HG03060 (cell line): ENCODE results near the gene ALDH3B2.
"Not testable (repeated sequence)": the region's sequence is repeated elsewhere in the genome, so short reads cannot be mapped to it uniquely, and the experiment has no call there.

ENCODE experiments used
- ATAC-seq: cut with Tn5 transposase; IDR thresholded peaks from one replicate; pipeline ENCODE4 v1.9.1; 2021; ENCODE audit warnings: low read depth, moderate number of reproducible peaks; ENCODE audit not compliant: unreplicated experiment

ALDH3B2 gene

DNA sequence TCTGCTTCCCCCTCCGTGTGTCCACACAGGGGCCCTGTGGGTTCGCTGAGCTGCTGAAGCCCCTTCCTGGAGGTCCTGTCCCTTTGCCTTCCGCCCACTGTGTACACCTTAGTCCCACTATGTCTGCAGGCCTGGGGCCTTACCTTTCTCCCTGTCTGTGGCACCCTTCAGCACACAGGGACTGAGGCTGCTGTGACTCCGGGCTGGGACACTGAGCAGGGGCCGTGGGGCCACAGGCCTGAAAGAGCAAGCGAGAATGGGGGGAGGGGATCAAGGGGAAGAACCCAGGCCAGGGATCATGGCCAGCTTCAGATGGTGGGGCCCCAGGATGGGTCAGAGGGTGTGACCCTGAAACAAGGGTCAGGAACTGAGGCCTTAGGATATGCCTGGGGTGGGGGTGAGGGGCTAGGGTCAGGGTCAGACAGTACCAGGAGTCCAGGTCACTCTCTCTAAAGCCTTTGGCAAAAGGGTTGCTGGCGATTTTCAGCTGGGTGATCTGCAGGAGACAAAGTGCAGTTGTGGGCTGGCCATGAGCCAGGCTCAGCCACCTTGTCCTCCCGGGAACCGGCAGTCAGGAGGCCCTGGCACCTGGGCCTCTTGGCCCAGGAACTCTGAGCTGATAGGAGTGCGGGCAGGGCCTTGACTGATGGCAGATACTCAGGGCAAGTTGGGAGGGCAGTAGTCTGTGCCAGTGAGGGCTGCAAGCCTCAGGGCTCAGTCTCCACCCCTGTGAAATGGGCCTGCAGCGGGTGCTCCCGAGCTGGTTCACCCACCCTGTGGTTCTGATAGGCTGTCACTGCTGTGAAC is 42.0 kb downstream of the ALDH3B2 start:
- ATAC-seq = no peak

DNA sequence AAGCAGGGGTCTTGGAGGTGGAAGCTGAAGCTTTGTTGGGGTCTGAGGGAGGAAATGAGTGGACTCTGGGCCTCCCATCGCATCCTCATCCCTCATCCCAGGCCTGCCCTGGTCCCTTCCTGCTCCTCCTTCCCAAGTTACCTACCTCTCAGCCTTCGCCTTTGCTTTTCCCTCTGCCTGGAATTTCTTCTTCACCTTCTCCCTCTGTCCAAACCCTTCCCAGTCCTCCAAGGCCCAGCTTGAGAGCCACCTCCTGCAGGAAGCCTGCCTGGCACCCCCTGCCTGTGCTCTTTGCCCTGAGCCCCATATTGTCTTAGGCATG is 42.6 kb downstream of the ALDH3B2 start:
- no peak for ATAC-seq

DNA sequence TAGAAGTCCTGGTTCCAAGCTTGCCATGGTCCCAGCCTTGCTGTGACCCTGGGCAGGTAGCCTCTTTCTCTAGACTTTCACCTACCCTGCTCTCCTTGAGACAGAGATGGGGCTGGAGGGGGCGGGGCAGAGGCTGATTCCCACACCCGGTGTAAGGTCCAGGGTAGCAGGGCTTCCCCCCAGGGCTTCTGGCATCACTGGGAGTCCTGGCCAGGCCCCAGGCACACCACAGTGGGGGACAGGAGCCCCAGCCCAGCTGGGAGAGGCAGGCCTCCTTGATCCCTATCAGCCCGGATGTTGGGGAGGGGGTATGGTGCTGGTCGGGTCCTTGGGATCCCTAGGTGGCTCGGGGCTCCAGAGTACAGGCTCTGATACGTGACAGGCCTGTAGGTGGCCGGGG is 43.0 kb downstream of the ALDH3B2 start:
- ATAC-seq = no peak

DNA sequence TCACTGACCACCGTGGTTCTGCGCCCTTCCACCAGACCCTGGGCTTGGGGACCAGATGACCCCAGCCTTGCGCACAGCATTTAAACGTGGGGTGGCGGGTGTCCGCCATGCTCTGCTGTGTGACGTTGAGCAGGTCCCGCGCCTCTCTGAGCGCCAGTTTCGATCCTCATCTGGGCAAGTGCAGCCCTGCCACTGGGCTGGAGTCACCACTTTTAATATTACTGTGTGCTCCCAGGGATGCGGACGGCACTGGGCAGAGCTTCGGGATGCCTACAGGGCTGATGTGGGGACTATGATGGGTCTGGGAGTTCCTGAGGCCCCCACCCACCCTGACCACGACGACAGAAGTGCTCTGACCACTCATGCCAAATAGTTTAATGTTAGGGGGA is 43.5 kb downstream of the ALDH3B2 start:
- no peak for ATAC-seq

DNA sequence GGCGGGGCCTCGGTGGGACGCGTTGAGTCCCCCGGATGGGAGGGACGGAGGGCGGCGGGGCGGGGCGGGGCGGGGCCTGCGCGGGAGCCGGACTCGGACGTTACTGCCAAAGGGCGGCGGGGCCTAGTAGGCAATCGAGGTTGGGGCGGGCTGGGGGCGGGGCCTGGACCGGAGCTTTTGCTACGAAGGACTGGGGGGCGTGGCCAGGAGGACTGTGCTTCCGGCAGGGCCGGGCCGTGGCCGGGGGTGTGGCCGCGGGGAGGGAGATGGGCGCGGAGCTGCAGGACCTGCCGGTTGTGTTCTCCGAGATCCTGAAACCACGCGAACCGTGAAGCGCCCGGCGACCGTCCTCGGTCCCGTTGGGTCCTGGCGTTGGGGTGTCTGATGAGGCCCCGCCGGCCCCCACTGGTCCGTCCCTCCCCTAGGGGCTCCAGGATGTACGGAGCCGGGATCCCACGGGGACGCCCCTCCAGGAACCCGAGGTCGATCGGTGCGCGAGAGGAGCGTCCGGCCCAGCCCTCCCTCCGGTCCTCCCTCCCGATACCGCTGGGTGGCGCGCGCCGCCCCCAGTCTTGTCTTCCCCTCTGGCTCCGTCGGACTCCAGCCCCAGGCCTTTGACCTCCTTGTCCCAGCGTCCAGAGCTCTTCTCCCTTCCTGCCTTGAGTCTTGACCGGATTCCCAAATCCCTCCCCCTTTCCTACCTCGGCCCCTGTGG is 44.0 kb downstream of the ALDH3B2 start:
- peak; percentile 40 for ATAC-seq

DNA sequence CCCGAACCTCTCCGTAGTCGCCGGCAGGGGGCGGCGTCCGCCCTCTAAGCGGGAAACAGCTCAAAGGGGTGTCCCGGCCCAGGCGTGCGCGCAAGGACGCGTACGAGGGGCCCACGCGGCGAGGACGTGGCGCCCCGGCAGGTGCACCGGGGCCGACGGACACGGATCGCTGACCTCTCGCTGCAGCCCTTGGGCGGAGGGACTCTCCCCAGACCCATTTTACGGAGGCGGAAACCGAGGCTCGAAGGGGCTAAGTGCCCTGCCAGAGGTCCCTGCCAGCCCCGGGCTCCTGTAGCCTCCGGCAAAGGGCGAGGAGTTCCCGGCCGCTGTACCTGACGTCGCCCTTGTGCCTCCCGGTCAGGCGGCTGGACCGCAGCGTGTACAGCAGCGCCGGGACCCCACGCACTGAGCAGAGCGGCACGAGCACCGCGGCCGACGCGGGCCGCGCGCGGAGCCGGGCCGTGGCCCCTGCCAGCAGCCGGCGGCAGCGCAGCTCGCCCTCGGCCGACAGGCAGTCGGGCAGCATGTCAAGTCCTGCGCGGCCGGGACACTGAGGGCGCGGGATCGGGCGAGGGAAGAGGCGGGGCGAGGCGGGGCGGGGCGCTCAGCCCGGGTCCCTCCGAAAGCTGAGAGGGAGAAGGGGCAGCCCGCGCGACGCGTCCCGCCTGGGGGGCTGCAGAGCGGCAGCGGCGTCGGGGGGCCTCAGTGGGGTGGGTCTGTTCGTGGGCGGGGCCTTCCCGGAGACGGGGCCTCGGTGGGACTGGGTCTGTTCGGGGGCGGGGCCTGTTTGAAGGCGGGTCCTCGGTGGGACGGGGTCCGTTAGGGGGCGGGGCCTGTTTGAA is 44.8 kb downstream of the ALDH3B2 start, which contains the start of gene NUDT8:
TSS of gene NUDT8 (minus strand) at position 552 of the 842 bp plus-strand sequence. CDS start at position 526, 26 bp downstream.
- ATAC-seq = peak; percentile 37

DNA sequence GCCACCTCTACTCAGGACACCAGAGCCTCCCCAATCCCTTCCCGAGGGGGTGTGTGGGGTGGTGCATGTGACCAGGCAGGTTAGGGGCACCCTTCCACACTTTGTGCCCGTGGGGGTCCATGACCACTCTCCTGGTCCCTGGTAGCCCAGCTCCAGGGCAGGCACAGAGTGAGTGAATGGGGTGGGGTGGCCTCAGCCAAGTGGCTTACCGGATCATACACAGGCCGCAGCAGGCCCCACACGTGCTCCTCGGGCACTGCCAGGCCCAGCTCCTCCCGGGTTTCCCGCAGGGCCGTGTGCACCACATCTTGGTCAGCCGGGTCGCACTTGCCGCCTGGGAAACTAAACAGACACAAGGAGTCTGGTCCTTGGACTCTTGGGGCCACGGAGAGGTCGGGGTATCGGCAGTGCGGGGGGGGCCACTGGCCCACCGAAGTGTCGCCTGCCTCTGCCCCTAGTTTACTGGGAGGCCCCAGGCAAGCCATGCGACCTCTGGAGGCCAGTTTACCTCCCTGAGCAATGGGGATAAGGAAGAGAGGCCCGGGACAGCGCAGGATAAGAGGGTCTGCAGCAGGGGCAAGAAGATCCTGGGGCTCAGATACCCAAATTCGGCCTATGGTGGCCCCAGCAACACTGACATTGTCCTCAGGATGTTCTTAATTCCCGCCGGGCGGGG is 45.6 kb downstream of the ALDH3B2 start:
- no peak for ATAC-seq

DNA sequence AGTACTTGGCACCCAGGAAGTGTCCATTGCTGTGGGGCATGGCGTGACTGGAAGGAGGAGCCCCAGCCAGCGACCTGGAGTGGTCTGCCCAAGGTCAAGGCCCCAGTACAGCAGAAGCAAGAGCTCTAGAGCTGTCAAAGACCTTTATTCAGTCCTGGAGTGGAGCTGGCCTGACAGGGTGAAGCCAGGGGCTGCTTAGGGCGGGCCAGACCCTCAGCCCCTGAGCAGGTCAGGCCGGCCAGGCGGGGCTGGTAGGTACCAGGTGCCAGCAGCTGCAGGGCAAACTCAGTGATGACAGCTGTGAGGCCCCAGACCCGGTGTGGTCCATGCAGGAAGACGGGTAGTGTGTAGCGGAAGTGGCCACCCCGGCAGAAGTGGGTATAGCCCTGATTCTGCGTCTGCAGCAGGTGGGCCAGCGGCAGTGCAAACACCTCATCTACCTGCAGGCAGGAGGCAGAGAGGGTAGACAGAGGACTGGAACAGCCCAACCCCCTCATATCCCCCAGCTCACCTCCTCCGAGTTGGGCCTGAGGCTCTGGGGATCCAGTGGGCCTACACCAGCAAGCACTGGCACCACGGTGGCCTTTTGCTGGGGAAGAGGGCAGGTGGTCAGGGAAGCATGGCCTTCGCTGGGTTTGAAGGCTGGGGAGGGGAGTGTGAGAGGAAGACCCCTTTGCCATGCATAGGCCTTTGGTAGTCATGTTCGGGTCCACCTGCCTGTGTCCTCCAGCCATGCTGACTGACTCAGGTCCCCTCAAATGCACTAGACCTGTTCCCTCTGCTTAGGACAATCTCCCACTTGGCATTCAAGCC is 46.4 kb downstream of the ALDH3B2 start:
- no peak for ATAC-seq

DNA sequence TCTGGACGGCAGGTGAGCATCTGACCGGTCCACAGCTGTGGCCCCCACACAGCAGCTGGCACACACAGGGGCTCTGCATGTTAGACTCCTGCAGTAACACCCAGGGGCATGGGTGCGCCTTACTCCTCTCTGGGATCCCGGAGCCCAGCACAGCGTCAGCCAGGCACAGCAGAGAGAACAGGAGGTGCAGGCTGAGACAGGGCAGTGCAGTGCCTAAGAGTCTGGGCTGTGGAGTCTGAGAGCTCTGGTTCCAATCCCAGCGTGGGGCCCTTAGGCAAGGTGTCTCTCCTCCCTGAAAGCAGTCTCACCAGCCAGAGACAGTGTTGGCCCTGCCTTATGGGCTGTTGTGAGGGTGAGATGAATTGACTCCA is 47.0 kb downstream of the ALDH3B2 start:
- no peak for ATAC-seq

DNA sequence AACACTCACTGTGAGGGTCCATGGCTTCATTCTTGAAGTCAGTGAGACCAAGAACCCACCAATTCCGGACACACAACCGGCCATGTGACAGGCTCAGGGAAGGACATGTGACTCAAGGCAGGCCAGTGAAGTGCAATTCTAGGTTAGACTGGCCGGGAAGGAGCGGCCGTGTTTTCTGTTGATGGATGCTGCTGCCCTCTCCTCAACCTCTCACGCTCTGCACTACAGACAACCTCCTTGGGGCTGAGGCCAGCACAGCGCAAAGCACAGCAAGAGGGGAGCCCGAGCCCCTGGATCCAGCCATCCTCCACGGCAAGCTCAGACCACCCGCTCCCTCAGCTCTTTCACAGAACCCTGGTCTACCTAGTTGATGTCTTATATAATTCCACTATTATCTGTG is 47.5 kb downstream of the ALDH3B2 start:
- ATAC-seq = no peak

DNA sequence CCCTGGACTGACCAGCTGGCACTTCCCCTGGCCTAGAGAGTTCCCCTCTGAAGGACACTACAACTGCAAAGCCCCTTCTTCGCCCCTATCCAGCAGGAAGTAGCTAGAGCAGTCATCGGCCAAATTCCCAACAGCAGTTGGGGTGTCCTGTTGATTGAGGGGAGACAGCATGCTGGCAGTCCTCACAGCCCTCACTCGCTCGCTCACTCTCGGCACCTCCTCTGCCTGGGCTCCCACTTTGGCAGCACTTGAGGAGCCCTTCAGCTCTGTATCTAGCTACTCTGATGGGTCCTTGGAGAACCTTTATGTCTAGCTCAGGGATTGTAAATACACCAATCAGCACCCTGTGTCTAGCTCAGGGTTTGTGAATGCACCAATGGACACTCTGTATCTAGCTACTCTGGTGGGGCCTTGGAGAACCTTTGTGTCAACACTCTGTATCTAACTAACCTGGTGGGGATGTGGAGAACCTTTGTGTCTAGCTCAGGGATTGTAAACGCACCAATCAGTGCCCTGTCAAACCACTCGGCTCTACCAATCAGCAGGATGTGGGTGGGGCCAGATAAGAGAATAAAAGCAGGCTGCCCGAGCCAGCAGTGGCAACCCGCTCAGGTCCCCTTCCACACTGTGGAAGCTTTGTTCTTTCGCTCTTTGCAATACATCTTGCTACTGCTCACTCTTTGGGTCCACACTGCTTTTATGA is 48.1 kb downstream of the ALDH3B2 start:
- not testable (repeated sequence) for ATAC-seq

DNA sequence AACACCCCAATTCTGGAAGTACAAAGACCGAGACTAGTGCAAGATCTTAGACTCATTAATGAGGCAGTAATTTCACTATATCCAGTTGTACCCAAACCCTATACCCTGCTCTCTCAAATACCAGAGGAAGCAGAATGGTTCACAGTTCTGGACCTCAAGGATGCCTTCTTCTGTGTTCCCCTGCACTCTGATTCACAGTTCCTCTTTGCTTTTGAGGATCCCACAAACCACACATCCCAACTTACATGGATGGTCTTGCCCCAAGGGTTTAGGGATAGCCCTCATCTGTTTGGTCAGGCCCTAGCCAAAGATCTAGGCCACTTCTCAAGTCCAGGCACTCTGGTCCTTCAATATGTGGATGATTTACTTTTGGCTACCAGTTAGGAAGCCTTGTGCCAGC is 50.6 kb downstream of the ALDH3B2 start:
- ATAC-seq = not testable (repeated sequence)

DNA sequence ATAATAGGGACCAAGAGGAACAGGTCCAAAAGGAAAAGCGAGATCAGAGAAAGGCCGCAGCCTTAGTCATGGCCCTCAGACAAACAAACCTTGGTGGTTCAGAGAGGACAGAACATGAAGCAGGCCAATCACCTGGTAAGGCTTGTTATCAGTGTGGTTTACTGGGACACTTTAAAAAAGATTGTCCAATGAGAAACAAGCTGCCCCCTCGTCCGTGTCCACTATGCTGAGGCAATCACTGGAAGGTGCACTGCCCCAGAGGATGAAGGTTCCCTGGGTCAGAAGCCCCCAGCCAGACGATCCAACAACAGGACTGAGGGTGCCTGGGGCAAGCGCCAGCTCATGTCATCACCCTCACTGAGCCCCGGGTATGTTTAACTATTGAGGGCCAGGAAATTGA is 51.5 kb downstream of the ALDH3B2 start:
- ATAC-seq = not testable (repeated sequence)

DNA sequence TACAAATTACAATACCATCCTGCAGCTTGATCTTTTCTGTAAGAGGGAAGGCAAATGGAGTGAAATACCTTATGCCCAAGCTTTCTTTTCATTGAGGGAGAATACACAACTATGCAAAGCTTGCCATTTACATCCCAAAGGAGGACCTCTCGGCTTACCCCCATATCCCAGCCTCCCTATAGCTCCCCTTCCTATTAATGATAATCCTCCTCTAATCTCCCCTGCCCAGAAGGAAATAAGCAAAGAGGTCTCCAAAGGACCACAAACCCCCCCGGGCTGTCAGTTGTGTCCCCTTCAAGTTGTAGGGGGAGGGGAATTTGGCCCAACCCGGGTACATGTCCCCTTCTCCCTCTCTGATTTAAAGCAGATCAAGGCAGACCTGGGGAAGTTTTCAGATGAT is 52.5 kb downstream of the ALDH3B2 start:
- ATAC-seq = not testable (repeated sequence)

DNA sequence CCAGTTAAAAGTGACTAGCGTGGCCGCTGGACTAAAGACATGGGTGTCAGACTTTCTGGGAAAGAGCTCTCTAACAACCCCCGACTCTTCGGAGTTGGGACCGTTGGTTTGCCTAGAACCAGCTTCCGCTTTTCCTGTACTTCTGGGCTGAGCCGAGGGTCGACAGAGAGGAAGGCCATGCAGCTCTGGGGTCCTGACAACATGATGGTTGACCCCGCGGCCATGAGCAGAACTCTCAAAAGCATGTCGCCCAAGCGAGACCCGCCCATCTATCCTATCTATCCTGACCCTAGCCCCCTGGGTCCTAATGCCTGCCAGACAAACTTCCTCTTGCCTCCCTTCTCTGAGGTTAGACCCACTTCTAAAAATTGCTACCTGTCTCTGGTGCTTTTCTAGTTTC is 53.8 kb downstream of the ALDH3B2 start:
- ATAC-seq = not testable (repeated sequence)

DNA sequence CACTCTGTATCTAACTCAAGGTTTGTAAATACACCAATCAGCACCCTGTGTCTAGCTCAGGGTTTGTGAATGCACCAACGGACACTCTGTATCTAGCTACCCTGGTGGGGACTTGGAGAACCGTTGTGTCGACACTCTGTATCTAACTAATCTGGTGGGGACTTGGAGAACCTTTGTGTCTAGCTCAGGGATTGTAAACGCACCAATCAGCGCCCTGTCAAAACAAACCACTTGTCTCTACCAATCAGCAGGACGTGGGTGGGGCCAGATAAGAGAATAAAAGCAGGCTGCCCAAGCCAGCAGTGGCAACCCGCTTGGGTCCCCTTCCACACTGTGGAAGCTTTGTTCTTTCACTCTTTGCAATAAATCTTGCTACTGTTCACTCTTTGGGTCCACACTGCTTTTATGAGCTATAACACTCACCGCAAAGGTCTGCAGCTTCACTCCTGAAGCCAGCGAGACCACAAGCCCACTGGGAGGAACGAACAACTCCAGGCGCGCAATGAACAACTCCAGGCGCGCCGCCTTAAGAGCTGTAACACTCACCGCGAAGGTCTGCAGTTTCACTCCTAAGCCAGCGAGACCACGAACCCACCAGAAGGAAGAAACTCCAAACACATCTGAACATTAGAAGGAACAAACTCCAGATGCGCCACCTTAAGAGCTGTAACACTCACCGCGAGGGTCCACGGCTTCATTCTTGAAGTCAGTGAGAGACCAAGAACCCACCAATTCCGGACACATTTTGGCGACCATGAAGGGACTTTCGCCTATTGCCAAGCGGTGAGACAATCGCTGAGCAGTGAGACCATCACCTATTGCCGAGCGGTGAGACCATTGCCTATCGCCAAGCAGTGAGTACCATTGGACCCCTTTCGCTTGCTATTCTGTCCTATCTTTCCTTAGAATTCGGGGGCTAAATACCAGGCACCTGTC is 54.5 kb downstream of the ALDH3B2 start:
- not testable (repeated sequence) for ATAC-seq

DNA sequence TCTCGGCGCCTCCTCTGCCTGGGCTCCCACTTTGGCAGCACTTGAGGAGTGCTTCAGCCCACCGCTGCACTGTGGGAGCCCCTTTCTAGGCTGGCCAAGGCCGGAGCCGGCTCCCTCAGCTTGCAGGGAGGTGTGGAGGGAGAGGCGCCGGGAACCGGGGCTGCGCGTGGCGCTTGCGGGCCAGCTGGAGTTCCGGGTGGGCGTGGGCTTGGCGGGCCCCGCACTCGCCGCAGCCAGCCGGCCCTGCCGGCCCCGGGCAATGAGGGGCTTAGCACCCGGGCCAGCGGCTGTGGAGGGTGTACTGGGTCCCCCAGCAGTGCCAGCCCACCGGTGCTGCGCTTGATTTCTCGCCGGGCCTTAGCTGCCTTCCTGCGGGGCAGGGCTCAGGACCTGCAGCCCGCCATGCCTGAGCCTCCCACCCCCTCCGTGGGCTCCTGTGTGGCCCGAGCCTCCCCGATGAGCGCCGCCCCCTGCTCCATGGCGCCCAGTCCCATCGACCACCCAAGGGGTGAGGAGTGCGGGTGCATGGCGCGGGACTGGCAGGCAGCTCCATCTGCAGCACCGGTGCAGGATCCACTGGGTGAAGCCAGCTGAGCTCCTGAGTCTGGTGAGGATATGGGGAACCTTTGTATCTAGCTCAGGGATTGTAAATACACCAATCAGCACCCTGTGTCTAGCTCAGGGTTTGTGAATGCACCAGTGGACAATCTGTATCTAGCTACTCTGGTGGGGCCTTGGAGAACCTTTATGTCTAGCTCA is 55.3 kb downstream of the ALDH3B2 start:
- not testable (repeated sequence) for ATAC-seq
